ENCODE data around the gene SLIT3.

The SLIT3 gene

DNA sequence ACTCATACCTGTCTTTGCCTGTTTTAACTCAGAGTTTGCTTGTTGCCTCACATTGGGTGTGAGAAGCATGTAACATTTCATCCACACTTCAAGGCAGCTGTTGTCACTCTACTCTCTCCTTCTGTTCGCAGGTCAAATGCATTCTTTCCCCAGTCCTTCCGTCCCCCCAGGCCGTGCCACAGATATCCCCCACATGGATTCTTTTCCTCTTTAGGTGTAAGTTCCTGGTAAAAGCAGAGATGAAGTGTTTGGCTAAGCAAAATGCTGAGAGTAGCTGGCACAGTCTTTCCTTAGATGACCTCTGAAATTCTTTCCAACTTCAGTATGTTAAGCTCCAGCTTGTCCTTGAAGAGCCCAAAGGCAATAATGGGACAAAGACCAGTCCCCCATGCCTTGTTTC is 328.2 kb downstream of the SLIT3 start:
- TF ChIP-seq CTCF (IDR thresholded peaks at IDR 0.05; ENCODE audit: unreplicated experiment in 3 of 3): no peak
- Mint-ChIP-seq H3K36me3 (ENCODE audit: low read depth) (no peaks in the 10 kb centered on the region), H3K4me3 (no peak overlapping the region), H3K9me3 (no peaks in the 10 kb centered on the region), H3K4me1 (peaks cover 55% of the 10 kb centered on the region), H3K27ac (no peak overlapping the region), H3K27me3 (ENCODE audit: low read depth) (peaks cover 15% of the 10 kb centered on the region)

GRCh38 chr5:168971100-168971499 is 329.8 kb downstream of the SLIT3 start:
- peaks cover 39% of the 10 kb centered on the region for H3K4me1 Mint-ChIP-seq

GRCh38 chr5:168969326-168969886 is 331.5 kb downstream of the SLIT3 start:
- no peak for TF ChIP-seq CTCF (IDR thresholded peaks at IDR 0.05; ENCODE audit: unreplicated experiment in 3 of 3)
- Mint-ChIP-seq H3K4me1 (peaks cover 26% of the 10 kb centered on the region), H3K27me3 (ENCODE audit: low read depth) (peaks cover 8% of the 10 kb centered on the region), H3K27ac (peak overlapping the region; percentile 13 to 38 (median 22)), H3K9me3 (no peaks in the 10 kb centered on the region), H3K4me3 (no peak overlapping the region), H3K36me3 (ENCODE audit: low read depth) (no peaks in the 10 kb centered on the region)

More at GRCh38 chr5:168971100-168971499, 329.8 kb downstream of the SLIT3 start:
- H3K9me3 Mint-ChIP-seq: no peaks in the 10 kb centered on the region
- H3K36me3 Mint-ChIP-seq (ENCODE audit: low read depth): no peaks in the 10 kb centered on the region
- H3K4me3 Mint-ChIP-seq: no peak overlapping the region
- H3K27me3 Mint-ChIP-seq (ENCODE audit: low read depth): peaks cover 17% of the 10 kb centered on the region
- TF ChIP-seq CTCF (IDR thresholded peaks at IDR 0.05; ENCODE audit: unreplicated experiment in 3 of 3): no peak
- no peak overlapping the region for H3K27ac Mint-ChIP-seq

DNA sequence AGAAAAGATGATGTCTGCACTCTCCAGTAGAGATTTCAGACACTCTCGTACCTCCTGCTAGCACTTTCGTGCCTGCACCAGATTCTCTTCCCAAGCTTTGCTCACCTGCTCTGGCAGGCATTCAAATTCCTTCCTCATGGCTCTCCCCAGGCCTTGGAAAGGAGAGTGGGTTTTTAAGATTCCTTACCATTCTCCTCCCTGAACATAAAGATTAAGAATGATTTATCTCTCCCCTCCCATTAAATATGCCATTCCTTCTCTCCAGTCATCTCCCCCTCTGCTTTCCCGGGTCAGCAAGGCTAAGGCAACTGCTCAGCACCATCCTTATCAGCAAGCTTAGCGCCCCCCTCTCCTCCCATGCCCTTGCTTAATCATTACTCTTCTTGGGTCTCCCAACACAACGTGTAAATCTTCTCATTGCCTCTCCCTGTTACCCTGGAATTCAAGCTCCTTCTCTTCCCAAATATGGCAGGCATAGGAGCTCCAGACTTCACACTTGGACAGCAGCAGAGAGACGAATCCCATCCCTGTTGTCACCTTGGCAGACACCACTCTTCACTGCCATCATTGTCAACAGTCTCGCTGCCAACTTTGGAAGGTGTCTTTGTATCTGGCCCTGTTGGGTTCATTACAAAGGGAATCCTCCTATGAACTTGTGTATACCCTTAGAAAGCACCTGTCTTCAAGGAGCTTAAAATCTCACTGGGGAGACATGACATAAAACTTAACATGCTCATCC is 332.9 kb downstream of the SLIT3 start:
- Mint-ChIP-seq H3K4me3 (no peak overlapping the region), H3K27me3 (ENCODE audit: low read depth) (peaks cover 8% of the 10 kb centered on the region), H3K9me3 (no peaks in the 10 kb centered on the region), H3K27ac (peak overlapping the region in 1 of 3 experiments; percentile 31), H3K36me3 (ENCODE audit: low read depth) (no peaks in the 10 kb centered on the region), H3K4me1 (peaks cover 28% of the 10 kb centered on the region)
- TF ChIP-seq CTCF (IDR thresholded peaks at IDR 0.05; ENCODE audit: unreplicated experiment in 3 of 3): no peak

DNA sequence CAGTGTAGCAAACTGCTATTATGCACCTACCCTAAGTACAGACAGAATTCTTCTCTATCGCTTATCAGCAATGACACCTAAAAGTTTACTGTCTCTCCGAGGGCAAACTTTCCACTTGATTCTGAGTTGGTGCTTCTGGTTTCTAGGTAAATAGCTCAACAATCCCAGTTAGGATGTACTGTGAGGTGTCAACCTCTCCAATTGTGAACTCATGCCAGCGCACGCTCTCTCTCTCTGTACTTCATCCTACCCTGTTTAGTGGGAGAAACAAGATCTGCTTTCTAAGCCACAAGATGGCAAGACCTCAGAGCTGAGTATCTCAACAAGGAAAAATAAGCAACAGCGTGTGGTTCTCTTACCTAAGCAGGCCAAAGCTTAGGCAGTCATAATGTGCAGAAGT is 335.3 kb downstream of the SLIT3 start:
- Mint-ChIP-seq H3K27ac (no peak overlapping the region), H3K9me3 (no peaks in the 10 kb centered on the region), H3K36me3 (ENCODE audit: low read depth) (no peaks in the 10 kb centered on the region), H3K4me1 (peaks cover 50% of the 10 kb centered on the region), H3K4me3 (no peak overlapping the region), H3K27me3 (ENCODE audit: low read depth) (peaks cover 4% of the 10 kb centered on the region)
- TF ChIP-seq CTCF (IDR thresholded peaks at IDR 0.05; ENCODE audit: unreplicated experiment in 3 of 3): no peak

- Mint-ChIP-seq H3K27ac (peak overlapping the region; percentile 30 to 85 (median 66)), H3K27me3 (ENCODE audit: low read depth) (peaks cover 4% of the 10 kb centered on the region), H3K9me3 (no peaks in the 10 kb centered on the region), H3K4me3 (no peak overlapping the region), H3K36me3 (ENCODE audit: low read depth) (no peaks in the 10 kb centered on the region), H3K4me1 (peaks cover 46% of the 10 kb centered on the region)
- no peak for TF ChIP-seq CTCF (IDR thresholded peaks at IDR 0.05; ENCODE audit: unreplicated experiment in 3 of 3)
Measured at GRCh38 chr5:168964182-168964581, 336.8 kb downstream of the SLIT3 start.

All from nephron (organoid).